GM12891 (cell line): ENCODE data around the gene SLC66A1.

Experiments
- PAX5 ChIP-seq: IDR thresholded peaks from 2 replicates; pipeline ENCODE4 v1.6.1; 2011; ENCODE audit warnings: low read length, moderate library complexity, mild to moderate bottlenecking; ENCODE audit not compliant: insufficient read depth, severe bottlenecking
- POLR2A ChIP-seq: IDR thresholded peaks from 2 replicates; pipeline ENCODE4 v1.6.1; 2011; ENCODE audit warnings: low read depth, low read length, control low read depth
- POLR2AphosphoS5 ChIP-seq: IDR thresholded peaks from 2 replicates; pipeline ENCODE4 v1.6.1; 2011; ENCODE audit warnings: low read depth, low read length, control low read depth
- SPI1 ChIP-seq: IDR thresholded peaks from 2 replicates; pipeline ENCODE4 v1.6.1; 2011; ENCODE audit warnings: low read depth, low read length, control low read depth
- TAF1 ChIP-seq: IDR thresholded peaks from 2 replicates; pipeline ENCODE4 v1.6.1; 2011; ENCODE audit warnings: low read depth, low read length, control low read depth

GRCh38 chr1:19348441-19349198 is 36.5 kb downstream of the SLC66A1 start:
- TF ChIP-seq POLR2AphosphoS5 (no peak), POLR2A (no peak), TAF1 (no peak), SPI1 (no peak), PAX5 (no peak)
